Activated CD4-positive, CD25-positive, alpha-beta regulatory T cell treated with anti-CD3 and anti-CD28 coated beads, Interleukin-2, amount 50 U/mL, for 72 hours (primary cell): ENCODE data around the gene TTC23.

Source experiments
- DNase-seq: peaks from one replicate; pipeline ENCODE4 v3.0.0; 2021

The TTC23 gene, protein sequence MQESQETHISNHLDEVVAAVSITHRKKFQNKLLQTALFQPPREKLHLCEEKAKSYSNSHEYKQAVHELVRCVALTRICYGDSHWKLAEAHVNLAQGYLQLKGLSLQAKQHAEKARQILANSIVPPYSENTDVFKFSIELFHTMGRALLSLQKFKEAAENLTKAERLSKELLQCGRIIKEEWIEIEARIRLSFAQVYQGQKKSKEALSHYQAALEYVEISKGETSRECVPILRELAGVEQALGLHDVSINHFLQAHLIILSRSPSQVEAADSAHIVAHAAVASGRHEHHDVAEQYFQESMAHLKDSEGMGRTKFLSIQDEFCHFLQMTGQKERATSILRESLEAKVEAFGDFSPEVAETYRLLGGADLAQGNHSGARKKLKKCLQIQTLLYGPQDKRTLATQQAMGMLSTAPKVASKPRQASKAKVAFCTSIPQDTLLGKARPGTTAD

DNA sequence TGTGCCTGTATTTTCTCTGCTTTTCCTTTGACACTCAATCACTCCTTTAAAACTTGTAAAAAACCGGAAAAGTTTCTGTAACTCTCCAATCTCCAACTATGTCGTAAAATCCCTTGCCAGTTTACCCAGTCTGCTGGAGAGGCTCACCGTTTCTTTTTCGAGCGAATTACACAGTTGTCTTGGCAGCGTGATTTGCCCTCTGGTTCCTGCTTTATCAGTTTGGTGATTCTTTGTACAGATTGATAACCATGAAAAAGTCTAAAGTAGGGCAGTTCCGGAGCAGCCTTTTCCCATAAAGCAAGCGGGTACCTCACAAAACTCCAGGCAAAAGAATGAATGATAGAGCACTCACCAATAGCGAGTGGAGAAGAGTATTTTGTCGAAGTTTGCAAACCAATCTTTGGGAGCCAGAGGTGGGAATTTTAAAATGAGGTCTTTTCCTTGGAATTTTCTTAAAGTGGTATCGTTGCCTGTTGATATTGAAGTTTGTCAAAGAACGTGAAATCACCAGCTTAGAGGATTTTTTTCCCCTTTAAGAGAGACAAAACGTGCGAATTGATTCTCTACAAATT lies at the start of gene TTC23:
TSS of gene TTC23 (minus strand) at position 312 of the 572 bp plus-strand sequence. CDS start 20,869 bp downstream, outside the sequence.
- no peak for DNase-seq

DNA sequence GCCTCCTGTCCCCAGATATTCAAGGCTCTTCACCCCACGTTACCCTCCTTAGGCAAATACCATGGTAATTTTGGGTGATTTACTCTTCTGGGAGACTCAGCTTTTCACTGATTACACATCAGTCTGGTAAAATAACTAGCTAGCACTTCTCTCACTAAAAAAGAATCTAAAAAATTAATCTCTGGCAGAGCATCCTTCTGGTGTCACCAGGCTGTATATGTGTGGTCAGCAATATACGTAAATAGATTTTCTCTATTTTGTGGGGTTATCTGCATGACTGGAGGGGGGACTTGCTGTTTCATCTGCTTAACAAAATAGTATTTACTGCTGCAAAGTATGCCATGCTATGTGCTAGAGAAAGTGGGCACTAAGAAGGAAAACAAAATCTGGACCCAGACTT lies 47.0 kb upstream of the TTC23 start:
- no peak for DNase-seq

DNA sequence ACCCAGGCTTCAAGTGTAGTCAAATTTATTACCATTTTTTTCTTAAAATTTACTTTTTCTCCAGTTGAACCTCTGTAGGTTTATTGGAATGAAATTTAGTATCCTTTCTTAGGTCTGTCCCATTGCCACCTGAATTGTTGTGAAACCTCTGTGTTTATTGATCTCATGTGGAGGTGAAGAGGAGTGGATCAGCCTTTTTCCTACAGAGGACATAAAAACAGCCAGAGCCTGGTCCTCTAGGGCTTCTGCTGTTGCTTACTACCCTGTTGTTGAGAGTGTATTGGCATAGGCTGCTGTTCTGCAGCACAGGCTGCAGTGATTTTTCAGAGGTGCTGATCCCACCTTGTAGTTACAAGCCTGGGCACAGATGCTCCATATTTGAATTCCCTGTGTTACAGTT lies 46.5 kb upstream of the TTC23 start:
- no peak for DNase-seq

DNA sequence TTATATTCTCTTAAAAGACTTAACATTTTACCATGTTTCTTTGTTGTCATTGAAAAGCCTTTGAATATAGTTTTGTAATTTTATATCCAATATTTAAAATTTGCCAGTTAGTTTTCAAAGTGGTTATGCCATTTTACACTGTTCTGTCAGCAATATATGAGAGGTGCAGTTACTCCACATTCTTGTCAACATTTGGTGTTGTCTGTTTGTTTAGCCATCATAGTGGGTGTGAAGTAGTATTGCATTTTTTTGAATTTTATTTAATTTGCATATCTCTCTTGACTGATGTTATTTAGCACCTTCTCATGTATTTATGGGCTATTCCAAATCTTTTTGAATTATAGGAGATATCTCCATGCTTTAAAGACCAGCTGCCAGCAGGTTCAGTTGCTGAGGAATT lies 42.3 kb upstream of the TTC23 start:
- no peak for DNase-seq

DNA sequence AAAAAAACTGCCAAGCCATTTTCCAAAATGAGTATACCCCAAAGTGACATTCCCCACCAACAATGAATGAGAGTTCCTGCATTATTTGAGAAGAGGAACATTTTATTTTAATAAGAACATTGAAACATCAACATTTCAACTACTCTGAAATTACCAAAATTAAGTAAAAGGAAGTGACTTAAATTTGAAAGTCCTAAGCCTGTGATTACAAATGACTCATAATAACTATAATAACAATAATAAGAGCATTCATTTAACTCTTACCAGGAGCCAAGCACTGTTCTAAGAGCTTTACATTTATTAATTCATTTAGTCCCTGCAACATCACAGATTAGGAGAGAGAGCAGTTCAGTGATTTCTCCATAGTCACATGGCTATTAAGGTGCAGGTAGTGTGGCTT lies 34.3 kb upstream of the TTC23 start:
- DNase-seq: no peak

DNA sequence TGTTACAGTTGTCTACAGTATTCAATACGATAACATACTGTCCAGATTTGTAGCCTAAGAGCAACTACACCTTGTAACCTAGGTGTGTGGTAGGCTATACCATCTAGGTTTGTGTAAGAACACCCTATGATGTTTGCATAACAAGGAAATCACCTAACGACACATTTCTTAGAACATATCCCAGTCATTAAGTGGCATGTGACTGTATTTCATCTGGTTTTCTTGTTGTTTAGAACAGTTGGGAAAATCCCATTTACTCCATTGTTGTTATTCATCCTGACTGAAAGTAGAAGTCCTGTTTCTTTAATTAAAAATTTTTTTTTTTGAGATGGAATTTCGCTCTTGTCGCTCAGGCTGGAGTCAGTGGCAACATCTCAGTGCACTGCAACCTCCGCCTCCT lies 33.2 kb upstream of the TTC23 start:
- no peak for DNase-seq

DNA sequence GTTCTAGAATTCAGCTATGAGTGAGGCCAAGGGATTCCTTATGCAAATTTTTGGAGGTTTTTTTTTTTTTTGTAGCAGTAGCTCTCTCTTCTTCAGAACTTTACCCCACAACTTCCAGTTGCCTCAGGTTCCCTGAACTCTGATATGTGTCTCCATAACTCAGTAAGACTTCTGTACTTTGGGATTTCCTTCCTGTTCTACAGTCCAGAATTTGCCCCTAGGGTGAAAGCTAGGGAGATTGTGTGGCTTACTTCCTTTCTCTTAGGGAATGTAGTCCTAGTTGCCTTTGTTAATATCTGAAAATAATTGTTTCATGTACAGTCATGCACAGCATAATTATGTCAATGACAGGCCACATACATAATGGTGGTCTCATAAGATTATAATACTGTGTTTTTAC lies 32.7 kb upstream of the TTC23 start:
- DNase-seq: no peak

DNA sequence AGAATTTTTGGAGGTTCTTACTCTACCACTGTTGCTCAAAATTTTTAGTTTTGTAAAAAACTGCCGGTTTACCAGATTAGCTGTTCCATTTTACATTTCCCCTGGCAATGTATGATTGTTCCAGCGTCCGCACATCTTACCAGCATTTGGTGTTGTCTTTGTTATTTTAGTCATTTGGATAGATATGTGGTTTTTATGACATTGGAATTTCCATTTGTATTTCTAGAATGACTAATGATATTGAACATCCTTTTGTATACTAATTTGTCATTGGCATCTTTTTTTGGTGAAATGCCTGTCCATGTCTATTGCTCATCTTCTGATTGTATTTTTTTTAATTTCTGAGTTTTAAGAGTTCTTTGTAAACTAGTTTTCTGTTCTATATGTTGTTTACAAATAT lies 30.4 kb upstream of the TTC23 start:
- DNase-seq: no peak

DNA sequence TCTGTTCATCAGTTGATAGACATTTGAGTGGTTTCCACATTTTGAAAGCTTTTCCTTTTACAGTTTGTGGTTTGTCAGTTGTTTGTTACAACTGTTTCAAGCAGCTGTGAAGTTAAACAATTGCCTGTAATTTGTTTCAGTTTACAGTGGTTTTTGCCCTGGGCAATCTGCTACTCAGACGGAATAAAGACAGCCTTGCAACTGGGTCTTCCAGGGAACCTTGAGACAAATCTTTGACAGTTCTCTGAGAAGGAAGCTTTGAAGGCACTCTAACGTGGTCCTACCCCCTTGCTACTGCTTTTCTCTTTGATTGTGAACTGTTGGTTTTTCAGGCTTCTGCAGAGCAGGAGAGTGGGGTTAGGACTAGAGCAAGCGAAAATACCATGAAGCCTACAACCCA lies 29.9 kb upstream of the TTC23 start:
- no peak for DNase-seq

DNA sequence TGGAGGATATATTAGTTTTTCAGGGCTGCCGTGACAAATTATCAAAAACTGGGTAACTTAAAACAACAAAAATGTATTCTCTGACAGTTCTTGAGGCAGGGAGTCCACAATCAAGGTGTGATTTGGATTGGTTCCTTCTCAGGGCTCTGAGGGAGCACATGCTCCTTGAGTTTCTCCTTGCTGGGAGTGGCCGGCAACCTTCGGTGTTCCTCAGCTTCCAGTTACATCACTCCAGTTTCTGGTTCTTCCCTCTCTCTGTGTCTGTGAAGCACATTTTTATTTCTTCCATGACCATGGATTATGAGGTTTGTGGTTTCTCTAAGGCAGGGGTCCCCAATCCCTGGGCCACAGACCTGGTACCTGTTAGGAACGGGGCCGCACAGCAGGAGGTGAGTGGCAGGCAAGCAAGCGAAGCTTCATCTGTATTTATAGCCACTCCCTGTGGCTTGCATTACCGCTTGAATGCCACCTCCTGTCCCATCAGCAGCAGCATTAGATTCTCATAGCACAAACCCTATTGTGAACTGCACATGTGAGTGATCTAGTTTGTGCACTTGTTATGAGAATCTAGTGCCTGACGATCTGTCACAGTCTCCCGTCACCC lies 26.2 kb upstream of the TTC23 start:
- no peak for DNase-seq

DNA sequence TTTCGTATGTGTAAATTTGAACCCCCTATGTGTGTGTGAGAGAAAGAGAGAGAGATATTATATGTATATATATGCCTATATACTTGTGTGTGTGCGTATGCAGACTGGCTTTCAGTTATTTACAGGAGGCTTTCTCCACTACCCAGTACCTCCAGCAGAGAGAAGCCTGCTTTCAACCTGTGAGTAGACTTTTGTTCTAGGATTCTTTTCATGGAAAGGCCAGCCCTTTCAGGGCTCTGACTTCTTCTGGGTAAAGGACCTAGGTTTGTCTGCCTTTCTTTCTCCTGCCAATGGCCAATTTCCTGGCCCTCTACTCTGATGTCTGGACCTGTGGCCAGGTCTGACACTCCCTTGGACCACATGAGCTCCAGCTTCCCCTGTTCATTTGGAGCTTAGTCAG lies 25.7 kb upstream of the TTC23 start:
- DNase-seq: no peak

DNA sequence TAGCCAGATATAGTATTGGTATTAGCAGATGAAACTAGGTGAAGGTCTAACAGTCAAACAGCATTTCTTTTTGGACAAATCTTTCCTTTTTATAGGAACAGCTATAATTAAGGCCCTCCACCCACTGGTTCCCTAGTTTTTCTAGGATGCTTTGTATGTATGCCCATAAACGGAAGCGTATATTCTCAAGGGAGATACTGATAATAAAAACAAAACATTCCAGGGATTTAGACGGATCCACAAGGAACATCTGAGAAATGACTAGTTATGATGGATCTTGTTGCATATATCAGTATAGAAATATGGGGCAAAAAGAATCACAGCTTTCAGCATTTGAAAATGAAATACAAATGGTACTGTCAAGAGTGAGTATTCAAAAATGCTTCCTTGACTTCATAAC lies 24.4 kb upstream of the TTC23 start:
- DNase-seq: no peak

DNA sequence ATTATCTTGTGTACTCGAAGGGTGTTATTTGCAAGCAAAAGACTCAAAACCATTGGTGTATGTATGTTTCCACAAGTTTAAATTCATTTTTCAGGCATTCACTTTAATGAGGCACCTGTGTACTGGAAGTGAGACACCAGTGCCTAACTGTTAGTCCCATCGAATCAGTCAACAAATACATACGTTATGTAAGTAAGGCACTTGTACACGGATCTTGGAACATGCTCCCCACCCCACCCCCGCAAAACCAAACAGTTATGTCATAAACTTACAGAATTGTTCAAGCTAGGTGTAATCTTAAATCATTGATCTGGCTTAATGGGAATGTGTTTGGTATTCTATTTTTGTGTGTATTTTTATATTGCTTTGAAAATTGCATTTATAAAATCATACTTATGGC lies 19.1 kb upstream of the TTC23 start:
- no peak for DNase-seq

DNA sequence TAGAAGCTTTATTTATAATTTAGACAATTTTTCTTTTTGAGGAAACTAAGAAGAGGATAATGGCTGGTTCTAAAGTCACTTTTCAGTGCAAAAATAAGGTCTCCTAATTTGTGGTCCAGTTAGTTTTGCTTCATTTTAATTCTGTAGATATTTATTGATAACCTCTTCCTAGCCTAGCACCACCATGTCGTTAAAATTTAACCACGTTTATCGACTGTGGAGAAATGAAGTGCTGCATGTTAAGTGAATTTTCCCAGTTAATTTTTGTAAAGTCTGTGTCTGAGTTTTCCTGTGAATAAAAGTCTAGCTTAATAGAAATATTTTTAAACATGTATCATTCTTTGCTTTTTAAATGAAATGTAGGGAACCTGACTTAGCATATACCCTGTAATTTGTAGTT lies 18.6 kb upstream of the TTC23 start:
- no peak for DNase-seq

DNA sequence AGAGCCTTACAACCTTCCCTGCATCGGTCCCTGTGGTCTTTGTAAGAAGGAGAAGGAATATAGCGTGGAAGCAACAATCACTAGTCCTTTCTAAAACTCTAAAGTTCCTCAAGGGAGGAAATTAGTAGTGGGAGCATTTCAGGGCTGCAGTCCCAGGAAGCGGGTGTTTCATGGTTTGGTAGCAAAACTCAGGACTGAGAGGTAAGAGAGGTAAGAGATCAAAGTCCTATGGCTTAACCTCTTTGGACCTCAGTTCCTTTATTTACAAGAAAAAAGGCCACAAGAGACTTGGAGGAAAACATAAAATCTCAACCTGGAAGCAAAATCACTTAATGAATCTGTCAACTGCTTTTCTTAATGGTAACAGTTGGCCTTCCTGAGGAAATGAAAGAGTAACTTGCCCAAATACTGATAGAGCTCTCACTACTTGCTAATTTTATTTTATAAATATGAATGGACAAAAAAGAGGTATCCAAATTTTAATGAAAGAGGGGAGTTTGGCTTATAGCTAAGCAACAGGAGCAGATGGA lies 16.2 kb upstream of the TTC23 start:
- DNase-seq: no peak

DNA sequence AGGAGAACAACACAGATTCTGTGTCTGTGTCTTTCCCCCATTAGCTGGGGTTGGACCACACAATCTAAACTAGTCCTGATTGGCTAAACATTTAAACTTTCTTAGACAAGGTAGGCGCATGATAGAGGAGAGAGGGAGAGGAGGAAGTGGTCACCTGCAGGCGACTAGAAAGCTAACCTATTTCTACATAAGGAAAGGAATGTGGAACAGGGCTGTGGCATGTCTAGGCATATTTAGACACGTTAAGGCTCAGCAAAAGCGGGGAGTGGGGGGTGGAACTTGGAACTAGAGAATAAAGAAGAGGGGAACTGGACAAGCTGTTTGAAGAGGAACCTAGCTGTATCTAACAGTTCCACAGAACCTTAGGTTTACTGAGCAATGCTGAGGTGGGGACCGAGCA lies 14.7 kb upstream of the TTC23 start:
- no peak for DNase-seq

DNA sequence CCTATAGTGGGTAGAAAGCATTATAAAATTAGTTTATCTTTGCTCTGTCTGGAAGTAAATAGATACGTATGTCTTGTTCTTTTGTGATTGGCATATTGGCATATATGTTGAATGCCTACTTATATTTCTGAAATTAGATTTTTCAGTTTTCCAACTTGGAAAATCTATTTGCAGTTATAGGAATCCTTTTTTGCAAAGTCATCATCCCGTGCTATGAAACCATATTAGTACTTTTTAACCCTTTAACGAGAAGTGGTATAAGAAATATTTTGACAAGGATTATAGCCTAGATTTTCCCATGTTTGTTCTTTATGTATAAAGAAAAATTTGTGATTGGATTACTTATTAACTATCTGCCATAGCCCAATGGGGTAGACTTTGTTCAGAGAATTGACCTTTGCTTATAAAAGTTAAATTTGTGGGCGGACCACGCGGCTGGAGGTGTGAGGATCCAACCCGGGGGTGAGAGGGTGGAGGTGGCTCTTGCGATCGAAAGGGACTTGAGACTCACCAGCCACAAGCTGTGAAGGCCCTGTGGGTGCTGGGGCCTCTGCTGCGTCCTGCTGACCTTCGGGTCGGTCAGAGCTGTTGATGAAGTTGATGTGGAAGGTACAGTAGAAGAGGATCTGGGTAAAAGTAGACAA lies 7.8 kb upstream of the TTC23 start:
- no peak for DNase-seq

DNA sequence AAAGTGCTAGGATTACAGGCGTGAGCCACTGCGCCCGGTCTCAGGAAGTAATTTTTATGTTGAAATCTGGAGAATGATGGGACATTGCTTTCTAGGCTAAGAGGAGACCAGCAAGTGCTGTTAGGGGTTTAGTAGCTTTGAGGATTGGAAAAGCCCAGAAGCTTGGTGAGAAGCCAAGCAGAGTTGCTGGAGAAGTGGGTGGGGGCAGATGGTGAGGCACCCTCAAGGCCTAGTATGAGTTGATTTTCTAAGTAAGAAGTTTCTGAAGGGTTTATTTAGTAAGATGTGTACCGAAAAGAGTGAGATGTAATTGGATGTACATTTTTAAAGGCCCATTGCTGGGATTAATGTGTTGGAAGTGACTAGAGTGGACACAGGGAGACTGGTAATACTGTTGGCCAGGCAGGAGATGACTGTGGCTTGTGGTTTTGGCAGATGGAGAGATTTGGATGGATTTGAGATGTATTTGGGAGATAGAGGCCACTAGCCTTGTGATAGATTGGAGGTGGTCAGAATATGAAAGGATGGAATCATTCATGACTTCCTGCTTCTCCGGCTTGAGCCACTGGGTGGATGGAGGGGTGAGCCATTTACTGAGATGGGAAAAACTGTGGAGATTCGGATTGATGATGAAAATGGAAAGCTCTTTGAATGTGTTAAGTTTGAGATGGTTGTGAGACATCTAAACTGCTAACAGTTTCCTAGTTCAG lies 4.2 kb upstream of the TTC23 start:
- DNase-seq: no peak

DNA sequence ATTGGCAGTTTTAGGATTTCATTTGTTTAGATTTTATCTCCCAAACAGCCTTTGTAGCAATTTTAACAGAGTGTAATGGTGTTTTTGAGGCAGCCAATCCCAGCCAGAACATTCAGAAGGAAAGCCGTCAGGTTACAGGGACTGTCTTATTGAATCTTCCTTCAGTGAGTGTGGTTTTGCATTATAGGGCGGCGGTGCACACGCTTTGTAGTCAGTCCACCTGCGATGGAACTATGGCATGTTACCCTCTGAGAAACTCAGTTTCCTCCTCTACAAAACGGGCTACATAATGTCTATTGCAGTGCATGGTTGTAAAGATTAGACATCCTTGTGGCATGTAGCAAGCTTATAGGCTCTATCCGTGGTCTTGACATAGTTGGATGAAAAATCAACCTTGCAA lies 2.9 kb upstream of the TTC23 start:
- no peak for DNase-seq

DNA sequence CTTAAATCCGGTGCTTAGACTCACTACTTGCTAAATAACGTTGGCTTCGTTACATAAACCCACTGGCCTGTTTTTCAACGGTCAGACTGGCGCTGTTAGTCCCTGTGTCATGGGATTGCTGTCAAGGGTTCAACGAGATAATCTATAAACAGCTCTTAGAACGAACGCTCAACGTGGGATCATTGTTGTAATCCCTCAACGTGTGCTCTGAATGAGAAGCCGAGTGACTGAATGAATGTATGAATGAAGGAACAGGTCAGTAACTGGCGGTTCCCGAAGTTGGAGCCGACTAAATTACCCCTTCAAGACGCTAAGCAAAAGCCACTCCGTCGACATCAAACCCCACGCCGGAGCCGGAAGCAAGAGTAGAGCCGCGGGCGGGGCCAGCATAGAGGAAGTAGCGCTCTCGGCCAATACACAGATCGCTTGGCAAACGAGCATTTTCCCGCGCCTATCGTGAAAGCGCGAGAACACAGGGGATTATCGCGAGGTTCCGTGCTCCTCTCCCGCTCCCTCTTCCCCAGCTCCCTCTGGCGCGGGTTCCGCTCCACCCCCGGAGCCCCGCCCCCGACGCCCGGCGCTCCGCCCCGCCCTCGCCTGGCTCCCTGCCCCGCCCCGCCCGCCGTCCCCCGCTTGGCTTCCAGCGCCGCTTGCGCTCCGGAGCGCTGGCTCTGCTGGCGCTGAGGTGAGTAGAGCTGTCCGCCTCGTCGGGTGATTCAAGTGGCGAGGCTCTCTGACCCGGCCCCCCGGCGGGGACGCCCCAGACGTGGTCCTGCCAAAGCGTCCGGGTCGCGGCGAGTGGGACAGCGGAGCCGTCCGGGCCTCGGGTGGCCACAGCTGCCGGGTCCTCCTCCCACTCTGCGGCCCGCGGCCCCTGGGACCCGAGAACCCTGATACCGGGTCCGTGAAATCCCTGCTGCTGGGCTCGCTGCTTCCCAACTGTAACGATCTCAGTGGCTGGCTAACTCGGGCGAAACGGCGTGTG lies 1.8 kb upstream of the TTC23 start, which contains the start of gene LRRC28:
TSS of gene LRRC28 (plus strand) at position 625 of the 985 bp plus-strand sequence. CDS start 4,477 bp downstream, outside the sequence.
- DNase-seq: peak; percentile 95

DNA sequence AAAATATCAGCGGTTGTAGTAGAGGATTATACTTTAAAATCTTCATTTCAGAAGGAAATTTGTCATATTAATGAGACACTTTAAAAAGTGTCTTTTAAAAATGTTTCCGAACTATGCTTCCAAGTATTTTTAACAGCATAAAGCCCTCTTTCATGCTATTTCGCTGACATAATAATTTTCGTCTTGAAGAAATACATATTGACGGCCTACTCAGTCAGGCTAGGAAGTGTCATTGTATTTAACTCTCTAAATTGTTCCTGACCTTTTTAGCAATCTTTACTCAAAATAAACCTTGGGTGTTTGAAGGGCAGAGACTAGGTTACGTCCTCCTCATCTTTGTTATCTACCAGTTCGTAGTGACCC lies 1.1 kb upstream of the TTC23 start:
- DNase-seq: no peak

DNA sequence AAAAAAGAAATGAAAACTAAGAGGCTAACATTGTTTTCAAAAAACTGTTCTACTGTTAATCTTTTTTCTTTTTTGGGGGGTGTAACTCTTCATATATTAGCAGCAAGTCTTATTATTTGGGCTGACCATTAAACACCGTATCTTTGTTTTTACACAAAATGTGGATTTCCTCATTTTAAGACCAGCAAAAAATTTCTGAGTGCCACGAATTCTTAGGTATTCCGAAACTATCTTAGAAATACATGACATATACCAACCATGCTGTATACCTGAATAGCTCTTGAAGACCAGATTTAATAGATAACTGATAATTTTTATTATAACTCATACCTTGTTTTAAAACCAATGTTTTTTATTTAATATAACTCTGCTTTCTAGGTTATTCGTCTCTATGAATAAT lies 620 bp upstream of the TTC23 start:
- no peak for DNase-seq
